ENCODE data around the gene LRRK1.
A peak's percentile ranks its signal among the peaks of the same experiment; 100 is the strongest.

LRRK1 gene

DNA sequence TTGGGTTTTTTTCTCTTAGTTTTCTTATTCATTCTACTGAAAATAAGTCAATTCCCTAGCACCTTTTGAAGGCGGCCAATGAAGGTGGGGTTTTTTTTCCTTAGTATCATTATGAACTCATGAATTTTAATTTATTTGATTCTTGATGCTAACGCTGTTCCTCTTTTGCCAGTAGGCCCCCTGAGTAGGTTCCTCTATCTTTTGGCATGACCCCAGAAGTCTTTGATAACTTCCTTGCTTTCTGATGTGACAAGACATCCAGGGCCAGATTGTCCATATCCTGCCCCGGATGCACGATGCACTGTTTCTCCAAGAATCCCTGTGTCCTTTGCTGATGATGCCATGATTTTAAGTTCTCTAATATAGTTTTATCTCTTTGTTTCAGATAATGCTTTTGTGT lies 20.6 kb downstream of the LRRK1 start:
- DNase-seq, result no peak

DNA sequence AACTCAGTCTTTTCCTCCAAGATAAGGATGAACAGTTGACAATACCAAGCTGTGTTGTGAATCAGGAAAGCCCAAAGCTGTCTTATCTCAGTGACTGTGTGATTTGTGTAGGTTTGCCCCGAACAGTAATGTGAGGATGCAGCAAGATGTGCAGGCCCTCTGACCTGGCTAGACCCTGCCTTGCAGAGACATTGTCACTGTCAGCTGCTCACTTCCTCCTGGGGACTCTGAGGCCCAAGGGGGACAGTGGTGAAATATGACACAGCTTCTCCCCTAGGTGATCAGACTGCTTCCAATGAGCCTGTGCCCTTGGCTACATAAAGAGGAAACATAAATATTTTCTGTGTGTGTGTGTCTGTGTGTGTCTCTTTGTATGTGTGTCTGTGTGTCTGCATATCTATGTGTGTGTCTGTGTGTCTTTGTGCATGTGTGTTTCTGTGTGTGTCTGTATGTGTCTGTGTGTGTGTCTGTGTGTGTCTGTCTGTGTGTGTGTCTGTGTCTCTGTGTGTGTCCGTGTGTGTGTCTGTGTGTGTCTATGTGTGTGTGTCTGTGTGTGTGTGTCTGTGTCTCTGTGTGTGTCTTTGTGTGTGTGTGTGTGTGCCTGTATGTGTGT lies 21.7 kb downstream of the LRRK1 start:
- DNase-seq, result peak; percentile 70

DNA sequence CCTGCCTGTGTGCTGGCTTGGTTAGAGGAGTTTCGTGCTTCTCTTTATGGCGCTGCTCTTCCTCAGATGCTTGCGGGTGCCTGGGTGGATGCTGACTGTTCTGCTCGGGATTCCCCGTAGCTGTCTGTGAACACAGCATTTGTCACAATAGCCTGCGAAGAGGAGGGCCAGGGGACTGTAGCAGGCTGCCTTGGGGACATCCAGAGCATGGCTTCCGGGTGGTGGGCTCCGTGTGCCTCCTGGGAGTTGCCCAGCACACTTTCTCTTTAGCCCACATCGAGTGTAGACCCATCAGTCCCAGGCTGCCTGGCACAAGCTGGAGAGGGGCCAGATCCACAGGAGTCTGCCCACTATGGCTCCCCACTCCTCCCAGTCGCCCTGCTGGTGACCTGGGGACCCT lies 22.4 kb downstream of the LRRK1 start:
- peak; percentile 41 for DNase-seq

DNA sequence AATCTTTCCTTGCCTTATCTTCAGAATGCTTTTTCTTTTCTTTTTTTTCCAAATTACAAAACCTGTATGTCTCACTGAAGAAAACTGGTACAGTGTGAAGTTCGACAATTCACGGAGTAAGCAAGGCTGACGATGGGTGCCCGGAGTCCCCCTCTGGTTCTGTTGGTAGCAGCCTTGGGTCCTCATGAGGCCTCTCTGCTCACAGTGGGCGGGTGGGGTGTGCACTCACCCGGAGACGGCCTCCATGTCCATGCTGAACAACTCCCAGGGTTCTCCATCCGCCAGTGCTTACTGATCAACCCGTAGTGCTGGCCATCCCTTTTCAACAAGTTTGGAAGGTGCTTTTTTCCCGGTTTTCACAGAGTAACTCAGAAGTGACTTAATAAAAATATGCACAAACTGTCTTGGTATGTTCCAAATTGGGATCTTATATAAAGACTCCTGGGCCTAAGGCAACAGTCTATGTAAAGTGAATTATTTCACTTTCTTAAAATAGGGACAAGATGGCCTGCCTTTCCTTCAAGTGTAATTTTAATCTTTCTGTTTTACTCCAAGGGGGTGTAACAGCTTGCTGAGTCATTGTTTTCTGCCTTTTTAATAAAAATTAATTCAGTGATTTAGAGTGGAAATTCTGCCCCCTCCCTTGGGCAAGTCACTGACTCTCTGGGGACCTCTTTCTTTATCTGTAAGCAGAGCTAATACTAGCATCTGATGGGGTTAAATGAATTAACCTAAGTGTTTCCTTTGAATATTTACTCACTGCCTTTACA lies 23.7 kb downstream of the LRRK1 start:
- no peak for DNase-seq

DNA sequence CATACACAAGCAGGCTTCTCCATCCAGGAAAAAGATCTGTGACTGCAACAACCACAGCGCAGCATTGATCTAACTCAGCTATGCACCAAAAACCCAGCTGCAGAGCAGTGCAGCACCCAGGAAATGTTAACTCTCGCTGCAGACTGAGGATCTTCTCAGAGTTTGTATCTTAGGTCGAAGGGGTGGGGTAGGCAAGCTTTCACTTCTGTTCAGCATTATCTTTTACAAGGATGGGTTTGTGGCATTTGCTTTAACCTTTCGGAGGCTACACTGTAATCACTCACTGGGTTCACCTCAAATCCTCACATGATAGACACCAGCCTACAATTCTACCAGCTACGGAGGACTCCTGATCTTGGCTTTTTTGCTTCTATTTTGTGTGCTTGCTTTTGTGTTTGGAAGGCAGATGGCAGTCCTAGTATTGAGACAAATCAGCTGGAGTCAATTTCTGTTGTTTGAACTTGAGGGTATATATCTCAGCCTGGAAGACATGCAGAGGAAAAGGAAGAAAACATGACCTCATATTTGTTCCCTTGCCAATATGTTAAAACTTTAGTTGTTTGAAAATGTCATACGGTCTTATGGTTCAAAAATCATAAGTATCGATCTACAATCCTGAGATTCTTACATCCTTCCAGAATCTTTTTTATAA lies 25.2 kb downstream of the LRRK1 start:
- DNase-seq, result no peak

DNA sequence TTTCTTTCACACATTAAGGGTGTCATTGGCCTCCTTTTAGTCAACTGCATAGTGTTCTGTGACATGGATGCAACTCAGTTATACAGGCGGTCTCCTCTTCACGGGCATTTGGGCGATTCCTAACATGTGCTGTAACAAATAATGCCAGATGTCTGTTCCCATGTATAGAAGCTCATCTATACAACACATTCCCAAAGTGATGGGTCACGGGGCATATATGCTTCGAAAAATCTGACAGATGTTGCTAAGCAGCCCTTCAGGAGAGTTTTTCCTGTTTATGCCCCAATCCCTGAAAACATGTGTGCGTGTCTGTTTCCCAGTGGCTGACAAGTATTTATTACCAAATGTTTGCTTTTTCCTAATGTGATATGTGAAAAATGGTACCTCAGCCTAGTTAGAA lies 25.8 kb downstream of the LRRK1 start:
- no peak for DNase-seq

DNA sequence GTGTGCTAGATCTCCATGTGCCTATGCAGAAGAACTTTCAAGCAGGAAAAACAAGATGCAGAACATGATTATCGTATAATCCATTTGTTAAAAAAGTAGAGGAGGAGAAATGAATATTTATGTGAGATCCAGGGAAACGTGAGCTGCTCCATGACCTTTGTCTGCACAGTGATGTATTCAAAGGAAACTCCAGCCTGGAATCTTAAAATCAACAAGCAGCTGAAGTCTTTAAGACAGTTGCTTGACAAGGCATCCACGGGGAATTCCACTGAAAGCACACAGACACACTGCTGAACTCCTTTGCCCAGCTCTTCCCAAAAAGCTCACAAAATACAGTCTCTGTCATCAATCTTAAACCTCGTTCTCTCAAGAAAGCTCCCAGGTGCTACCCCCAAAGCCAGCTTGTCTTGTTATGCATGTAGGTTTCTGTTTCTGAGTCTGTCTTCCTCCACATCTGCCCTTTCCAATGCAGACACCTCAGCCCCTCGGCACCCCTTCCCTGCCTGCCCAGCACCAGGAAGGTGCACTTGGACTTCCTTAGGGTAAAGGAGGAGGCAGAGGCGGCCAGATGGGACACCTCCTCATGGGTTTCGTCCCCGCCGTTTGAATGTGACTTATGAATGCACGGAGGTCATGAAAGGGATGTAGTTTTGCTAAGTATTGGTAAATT lies 28.7 kb downstream of the LRRK1 start:
- no peak for DNase-seq

DNA sequence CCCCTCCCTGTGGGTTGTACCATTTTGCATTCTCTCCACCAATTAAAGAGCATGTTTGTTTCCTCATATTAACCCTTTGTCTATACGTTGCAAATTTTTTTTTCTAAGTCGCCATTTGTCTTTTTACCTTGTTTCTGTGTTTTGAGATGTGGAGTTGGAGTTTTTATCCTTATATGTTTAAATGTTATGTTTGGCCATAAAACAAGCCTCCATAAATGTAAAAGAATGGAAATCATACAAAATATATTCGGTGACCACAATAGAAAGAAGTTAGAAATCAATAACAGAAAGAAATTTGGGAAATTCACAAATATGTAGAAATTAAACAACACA lies 29.2 kb downstream of the LRRK1 start:
- no peak for DNase-seq

DNA sequence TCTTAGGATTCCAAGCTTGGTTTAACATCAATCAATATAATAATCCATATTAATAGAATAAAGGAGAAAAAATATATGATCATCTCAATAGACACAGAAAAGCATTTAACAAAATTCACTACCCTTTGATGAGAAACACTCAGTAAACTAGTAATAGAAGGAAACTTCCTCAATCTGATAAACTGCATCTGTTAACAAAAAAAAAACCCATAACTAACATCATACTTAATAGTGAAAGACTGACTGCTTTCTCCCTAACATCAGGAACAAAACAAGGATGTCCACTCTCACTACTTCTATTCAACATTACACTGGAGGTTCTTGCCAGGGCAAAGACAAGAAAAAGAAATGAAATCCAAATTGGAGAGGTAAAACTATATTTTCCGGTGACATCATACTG lies 30.5 kb downstream of the LRRK1 start:
- no peak for DNase-seq

DNA sequence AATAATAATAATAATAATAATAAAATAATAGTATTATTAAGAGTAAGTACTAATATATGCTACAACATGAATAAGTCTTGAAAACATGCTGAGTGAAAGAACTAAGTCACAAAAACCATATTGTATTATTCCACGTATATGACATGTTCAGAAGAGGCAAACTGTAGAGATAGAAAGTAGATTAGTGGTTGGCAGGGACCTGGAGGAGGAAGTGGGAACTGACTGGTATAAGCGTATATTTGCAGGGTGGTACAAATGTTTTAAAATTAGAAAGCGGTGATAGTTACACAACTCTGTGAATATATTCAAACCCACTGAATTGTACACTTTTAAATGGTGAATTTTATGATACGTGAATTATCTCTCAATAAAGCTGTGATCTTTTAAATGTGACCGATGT lies 32.8 kb downstream of the LRRK1 start:
- no peak for DNase-seq

DNA sequence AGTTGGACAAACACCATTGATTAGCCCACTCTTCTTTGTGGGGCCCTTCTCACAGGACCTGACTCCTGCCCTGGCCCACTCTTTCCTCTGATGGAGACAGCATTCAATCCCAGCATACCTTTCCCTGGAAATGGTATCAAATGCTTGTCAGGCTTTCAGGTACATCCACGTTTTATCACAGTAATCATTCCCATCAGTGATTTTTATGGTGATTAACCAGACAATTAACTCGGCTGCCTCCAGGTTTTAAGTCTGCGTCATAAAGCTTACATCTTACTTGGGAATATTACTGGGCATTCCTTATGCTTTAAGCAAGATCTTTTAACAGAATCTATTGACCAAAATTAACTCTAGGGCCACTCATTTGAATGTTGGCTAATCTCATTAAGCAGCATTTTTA lies 33.4 kb downstream of the LRRK1 start:
- DNase-seq, result no peak

DNA sequence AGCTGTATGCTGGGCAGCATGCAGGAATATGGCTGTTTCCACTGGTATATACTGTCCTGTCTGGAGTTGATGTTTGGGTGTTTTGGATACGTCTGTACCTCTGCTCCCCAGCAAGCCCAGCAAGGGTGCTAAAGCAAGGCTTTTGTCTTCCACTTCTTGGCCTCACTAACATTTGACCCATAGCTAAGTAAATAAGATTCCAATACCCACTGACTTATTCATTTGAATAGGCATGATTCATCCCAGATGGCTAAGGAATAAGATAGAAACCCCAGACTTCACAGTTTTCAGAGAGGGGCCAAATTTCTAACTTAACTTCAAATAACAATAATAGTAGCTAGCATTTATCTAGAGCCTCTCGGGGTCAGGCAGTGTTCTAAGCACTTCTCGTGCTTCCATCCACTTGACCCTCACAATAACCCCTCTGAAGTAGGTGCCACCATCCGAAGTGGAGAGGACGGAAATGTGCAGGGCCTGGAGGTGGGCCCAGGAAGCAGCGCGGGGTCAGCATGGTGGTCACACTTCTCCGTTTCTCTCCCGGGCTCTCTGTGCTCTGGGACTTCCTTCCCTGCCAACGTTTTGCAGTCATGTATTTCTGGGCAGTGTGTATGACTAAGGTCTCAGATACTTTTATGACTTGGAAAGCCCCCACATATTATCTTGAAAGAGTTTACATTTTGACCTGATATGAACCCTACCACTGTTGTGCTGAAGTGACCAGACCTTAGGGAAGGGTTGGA lies 39.3 kb downstream of the LRRK1 start:
- no peak for DNase-seq

DNA sequence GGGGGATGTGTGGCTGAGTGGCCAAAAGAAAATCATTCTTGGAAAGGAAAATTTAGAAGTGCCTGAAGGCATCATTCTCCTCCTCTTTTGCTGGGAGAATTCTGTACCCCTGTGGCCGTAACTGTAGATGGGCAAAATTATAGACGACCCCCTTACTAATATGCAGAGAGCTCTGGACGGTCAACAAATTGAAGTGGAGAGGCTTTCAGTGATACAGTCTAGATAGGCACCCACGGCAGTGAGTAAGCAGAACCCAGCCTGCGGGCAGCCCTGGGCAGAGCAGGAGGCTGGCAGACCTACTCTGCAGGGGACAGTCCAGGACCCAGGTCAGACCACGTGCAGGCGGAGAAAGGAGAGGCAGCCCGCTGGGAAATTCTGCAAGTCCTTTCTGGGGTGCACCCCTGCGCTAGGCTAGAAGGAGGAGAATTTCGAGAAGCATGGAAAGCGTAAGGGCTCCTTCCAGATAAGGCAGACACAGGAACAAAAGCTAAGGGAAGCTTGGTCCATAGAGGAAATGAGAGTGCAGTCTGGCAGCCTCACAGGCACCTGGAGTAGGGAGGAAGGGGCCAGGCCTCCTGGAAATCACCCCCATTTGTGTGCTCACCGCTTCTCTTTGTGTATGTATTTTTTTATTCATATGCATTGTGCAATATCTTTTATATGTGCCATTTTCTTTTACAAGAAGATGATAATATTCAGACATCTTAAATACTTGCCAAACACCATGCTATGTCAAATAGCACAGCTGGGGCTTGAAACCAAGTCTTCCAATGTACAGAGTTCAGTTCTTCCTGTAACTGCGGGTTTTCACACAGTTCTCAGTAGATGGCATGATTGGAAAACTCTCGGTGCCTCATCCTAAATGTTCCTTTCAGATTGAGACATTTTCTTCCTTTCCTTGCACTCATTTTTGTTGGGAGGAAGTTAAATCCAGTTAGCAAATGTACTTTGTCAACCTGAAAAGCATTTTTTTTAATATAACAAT lies 40.2 kb downstream of the LRRK1 start:
- DNase-seq, result peak; percentile 4

DNA sequence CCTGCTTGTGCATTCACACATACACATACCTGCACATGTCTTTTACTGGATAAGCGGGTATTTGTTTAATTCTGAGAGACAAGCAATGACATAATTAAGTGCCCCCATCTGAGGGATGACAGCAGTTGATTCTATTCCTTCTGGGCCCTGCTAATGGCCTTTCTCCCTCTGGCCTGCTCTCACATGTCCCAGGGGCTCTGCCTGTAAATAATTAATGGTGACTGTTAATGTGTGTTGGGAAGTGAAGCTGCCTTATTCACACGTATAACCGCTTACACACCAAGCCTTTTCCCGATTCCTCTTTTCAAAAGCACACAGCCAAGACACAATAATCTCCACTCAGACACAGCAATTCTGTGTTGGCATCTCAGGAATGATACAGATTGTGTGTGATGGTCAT lies 47.8 kb downstream of the LRRK1 start:
- no peak for DNase-seq

DNA sequence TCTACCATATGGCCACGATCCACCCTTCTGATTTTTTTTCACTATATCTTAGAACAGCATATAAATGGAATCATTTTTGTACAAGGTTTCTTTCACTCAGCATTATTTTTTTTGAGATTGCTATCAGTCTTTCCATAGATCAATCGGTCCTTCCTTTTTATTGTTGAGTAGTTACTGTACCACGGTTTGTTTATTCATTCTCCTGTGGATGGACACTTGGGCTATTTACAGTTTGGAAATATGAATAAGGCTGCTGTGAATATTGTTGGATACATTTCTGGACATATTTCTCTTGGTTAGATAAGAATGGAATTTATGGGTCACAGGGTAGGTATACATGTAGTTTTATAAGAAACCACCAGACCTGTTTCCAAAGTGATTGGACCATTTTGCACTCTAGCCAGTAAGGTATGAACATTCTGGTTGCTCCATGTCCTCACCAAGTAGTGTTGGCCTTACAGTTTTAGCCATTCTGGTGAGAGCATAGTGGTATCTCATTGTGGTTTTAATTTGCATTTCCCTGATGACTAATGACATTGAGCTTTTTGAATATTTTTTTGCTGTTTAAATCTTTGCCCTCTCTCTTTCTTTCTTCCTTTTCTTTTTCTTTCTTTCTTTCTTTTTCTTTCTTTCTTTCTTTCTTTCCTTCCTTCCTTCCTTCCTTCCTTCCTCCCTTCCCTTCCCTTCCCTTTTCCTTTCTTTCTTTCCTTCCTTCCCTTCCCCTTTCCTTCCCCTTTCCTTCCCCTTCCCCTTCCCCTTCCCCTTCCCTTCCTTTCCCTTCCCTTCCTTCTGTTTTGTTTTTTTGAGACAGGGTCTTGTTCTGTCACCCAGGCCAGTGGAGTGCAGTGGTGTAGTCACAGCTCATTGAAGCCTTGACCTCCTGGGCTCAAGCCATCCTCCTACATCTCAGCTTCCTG lies 49.2 kb downstream of the LRRK1 start:
- no peak for DNase-seq

DNA sequence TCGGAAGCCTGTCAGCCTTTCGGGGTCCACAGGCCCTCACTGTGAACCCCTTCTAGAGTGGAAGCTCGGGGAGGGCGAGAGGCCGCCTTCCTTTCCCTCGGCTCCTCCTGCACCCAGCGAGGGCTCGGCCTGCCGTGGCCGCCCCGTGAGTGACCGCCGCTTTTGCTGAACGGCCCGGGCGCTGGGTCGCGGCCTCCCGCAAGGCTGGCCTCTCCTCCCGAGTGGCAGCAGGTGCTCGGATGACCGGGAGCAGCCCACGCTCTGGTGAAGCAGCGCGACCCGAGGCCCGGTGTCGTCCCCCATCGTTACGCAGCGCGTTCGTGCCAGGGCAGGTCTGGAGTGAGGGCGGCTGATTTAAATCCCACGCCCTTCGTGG lies 53.8 kb downstream of the LRRK1 start:
- no peak for DNase-seq

DNA sequence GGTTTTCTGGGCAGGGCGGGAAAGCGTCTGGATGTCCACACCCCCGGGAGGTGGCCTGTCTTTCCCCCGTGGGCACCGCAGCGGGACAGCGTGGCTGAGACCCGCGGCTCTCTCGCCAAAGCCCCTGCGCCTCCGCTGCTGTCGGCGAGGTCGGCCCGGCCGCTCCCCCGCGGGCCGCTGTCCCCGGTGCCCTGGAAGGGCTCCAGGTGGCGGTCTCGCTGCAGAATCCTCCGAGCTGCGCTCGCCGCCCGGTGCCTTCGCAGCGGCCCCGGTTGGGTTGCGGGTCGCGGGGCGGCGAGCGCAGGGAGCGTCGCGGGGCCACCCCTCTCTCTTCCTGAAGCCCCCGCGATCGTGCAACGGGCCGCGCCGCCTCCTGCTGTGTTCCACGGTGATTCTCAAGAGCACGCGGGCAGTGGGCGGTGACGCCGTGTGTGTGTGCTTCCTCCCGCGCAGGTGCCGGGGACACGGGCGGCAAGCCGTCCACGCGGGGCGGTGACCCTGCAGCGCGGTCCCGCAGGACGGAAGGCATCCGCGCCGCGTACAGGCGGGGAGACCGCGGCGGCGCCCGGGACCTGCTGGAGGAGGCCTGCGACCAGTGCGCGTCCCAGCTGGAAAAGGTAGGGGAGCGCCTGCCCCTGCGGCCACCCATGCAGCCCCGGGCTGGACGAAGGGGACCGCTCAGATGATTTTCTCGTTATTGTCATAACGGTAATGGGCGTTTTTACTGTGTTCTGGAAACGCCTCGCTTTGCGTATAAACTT lies 54.4 kb downstream of the LRRK1 start:
- no peak for DNase-seq

DNA sequence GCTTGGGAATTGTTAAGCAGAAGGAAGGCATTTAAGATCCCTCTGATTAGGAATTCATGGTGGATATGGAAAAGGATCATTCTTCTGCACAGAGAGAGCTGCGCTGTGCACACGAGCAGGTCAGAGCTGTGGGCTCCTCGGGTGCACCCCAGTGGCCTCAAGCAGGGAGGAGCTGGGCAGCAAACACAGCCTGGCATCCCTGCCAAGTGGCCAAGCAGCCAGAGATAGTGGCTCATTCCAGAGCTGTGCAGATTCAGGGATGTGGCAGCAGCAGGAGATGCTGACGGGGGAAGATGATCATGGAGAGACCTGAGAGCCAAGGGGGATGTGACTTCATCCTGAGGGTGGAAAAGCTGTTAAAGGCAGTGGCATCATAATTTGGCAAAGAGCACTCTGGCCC lies 55.9 kb downstream of the LRRK1 start:
- no peak for DNase-seq

DNA sequence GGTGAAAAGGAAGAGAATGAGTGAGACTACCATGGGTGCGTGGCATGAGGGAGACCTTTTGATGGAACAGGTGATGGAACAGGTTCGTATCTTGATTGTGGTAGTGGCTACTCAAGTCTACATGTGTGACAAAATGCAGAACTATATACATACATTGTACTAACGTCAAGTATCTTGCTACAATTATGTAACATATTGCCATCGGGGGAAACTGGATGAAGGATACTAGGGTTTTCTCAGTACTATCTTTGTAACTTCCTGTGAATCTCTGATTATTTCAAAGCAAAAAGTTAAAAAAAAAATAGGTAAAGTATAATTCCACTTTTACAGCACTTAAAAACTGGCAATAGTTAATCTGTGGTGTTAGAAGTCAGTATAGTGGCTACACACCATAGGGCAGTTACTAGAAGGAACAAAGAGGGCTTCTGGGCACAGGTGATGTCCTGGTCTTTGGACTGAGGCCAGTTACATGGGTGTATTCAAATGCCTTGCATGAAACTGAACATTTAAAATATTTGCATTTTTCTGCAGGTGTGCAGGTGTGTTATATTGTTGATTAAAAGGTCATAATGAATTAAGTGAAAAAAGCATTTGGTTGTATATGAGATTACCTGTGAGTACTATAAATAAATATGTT lies 61.4 kb downstream of the LRRK1 start:
- DNase-seq, result no peak

DNA sequence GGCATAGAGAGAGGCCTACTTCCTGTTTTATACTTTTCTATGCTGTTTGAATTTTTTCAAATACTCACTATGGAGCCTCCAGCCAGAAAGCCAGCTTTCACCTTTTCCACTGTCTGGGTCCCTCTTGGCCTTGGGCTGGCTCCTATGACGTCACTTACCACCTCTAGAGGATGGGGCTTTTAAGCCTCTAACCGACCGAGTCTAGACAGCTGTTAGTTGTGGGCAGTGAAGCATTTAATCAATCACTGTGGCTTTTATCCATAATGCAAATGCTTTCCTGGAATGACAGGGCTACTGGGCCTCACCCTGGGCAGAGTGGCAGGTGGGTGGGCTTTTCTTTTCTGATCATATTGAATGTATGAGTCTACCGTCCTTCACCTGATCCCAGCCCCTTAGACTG lies 61.9 kb downstream of the LRRK1 start:
- no peak for DNase-seq
